SU-DHL-6 (cell line): ENCODE data around the gene FSTL4.

ENCODE experiments used
- EZH2phosphoT487 ChIP-seq: fragments of 200-600 bp; sonication (generic), shearing (Covaris generic); conservative IDR thresholded peaks from 2 replicates; pipeline ENCODE4 v1.6.1; 2018; ENCODE audit warnings: mild to moderate bottlenecking, antibody characterized with exemption, low read length, moderate library complexity, mixed read lengths
- TF ChIP-seq, protein P1 (sequence below): fragments of 200-600 bp; sonication (generic); IDR thresholded peaks from one replicate; pipeline ENCODE4 v1.5.1; 2017; ENCODE audit warnings: antibody characterized with exemption, mild to moderate bottlenecking, low read length, moderate library complexity; ENCODE audit not compliant: insufficient read depth, poor library complexity, severe bottlenecking

DNA sequence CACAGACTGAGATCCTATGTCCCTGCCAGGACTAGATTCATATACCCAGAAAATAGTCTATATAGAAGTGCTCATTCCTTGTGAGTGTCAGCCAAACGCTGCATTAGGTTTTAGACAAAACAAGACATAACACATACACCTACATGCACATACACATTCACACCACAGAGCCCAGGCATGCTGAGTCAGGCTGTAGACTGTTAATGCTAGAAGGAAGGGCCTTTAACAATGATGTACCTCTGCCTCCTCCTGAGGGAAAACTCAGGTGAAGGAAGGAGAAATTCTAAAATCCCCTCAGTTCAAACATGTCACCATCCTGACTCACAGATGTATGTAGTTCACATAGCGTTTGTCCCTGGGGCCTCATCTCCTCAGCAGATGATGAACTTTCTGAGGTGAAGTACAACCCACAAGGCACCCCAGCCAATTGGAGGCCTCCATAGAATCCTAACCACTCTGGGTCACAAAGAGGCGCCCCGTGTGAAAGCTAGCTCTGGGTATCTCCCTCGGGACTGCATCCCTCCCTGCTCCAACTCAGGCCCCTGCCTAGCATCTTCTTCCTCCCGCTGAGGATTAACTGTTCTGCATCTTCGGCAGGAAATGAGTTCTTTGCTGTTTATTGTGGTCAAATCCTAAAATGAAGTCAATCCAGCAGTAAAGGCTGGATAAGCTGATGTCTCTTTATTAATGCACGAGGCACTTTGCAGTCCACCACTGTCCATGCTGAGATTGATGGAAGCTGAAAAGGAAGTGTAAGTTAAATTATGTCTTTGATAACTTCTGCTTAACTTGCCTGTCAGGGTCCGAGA lies 40.8 kb upstream of the FSTL4 start:
- TF ChIP-seq, protein P1, sequence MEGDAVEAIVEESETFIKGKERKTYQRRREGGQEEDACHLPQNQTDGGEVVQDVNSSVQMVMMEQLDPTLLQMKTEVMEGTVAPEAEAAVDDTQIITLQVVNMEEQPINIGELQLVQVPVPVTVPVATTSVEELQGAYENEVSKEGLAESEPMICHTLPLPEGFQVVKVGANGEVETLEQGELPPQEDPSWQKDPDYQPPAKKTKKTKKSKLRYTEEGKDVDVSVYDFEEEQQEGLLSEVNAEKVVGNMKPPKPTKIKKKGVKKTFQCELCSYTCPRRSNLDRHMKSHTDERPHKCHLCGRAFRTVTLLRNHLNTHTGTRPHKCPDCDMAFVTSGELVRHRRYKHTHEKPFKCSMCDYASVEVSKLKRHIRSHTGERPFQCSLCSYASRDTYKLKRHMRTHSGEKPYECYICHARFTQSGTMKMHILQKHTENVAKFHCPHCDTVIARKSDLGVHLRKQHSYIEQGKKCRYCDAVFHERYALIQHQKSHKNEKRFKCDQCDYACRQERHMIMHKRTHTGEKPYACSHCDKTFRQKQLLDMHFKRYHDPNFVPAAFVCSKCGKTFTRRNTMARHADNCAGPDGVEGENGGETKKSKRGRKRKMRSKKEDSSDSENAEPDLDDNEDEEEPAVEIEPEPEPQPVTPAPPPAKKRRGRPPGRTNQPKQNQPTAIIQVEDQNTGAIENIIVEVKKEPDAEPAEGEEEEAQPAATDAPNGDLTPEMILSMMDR, result no peak
- no peak for TF ChIP-seq EZH2phosphoT487
